Anterior cingulate cortex (tissue), 58 donors: ENCODE measurements around the gene RASGRP3.

Experiments used
- DNase-seq, 58 donors: peaks; one replicate each; lab custom pipeline; 2025; lab: John Stamatoyannopoulos, UW

RASGRP3 gene

DNA sequence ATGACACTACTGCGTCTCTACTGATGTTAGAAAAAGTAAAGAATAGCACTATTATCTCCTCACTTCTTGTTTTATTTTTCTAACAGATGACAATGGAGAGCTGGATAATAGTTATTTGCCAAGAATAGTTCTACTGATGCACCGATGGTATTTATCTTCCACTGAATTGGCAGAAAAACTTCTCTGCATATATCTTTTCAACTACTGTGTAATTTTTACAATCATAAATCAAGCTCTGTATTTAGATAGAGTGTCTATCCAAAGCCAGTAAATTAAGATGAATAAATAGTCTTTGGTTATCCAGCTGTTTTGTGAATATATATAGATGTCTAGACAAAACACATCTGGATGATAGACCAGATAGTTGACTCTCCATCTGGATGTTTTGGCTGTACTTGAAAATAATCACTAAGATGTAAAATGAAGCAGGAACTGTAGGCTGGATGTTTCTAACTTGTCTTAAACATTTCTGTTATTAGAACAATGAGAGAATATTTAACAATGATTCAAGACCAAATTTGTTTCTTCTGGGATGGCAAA, 40.1 kb downstream of the RASGRP3 start:
- DNase-seq, result no peak

DNA sequence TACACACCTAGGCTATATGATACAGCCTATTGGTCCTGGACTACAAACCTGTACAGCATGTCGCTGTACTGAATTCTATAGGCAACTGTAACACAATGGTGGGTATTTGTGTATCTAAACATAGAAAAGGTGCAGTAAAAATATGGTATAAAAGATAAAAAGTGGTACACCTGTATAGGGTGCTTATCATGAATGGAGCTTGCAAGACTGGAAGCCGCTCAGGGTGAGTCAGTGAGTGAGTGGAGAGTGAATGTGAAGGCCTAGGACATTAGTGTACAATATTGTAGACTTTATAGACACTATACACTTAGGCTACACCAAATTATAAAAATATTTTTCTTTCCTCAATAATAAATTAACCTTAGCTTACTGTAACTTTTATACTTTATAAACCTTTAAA, 41.8 kb downstream of the RASGRP3 start:
- no peak for DNase-seq

DNA sequence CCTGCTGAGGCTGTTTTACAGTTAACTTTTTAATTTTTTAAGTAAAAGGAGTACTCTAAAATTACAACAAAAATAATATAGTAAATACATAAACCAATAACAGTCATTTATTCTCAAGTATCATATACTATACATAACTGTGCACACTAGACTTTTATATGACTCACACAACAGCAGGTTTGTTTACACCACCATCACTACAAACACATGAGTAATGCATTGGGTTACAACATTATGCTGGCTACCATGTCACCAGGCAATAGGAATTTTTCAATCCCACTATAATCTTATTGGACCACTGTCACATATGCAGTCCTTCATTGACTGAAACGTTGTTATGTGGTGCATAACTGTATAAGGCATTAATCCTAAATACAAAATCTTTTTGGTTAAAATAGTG, 42.5 kb downstream of the RASGRP3 start:
- no peak for DNase-seq

DNA sequence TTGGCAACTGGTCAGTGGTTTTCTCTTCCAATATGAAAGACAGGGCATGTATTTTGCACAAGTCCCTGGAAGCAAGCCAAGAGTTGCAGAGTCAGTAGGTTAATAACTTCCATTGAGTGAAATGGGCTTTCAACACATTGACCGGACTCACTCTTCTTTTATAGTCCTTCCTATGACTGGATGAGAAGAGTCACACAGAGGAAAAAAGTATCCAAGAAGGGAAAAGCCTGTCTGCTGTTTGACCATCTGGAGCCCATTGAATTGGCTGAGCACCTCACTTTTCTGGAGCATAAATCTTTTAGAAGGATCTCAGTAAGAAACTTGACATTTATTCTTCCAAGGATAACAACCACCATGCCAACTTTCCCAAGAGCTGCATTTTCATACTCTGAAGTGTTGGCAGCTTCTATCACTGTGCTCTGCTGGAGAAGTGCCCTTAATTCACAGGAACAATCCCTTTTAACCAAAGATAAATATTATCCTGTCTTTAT, 45.4 kb downstream of the RASGRP3 start:
- peak in 10 of 58 donors; percentile 7 to 56 (median 17) for DNase-seq

DNA sequence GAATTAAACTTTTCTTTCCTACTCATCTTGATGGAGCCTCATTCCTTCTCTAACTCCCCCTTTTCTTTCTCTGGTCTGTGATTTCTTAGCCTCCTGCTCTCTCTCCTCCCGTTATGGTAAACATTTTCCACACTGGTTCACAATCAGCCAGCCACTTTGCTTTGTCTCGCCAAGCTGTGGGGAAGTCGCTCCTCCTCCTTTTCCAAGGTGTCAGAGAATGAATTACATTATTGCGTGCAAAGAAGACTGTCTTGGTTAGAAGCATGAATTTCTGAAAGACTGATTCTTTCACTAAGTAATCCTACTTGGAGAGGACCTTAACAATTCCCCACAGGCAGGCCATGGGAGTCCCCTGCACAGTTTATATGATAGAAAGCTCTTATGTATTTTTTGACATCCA, 46.1 kb downstream of the RASGRP3 start:
- peak in 1 of 58 donors; percentile 4 for DNase-seq

DNA sequence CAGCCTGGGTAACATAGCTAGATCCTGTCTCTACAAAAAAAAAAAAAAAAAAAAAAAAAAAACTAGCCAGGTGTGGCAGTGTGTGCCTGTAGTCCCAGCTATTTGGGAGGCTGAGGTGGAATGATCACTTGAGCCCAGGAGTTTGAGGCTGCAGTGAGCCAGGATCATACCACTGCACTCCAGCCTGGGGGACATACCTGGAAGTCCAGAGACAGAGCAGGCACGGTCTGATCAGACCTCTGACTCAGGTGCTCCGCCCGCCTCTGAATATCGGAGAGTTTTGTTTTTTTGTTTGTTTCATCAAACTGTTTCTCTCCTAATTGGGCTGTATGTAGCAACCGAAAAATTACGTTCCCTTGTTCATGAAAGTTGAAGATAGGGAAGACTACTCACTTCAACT, 49.2 kb downstream of the RASGRP3 start:
- no peak for DNase-seq

DNA sequence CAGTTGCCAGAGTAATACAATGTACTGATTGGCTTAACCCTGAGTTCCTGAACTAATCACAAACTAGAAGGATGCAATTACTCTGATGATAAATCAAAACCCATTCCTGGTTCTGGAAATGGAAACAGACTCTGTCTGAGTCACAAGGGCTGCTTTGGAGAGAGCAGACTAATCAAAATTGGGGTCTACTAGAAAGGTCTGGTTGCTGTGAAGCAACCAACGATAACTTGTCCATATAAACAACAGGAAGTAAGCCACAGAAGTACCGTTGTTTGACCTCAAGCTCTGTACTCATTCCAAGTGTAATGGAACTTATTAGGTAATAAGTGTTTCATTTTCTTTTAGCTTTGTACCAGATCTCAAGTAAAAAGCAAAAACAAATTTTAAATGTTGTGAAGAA, 49.7 kb downstream of the RASGRP3 start:
- DNase-seq, result no peak

DNA sequence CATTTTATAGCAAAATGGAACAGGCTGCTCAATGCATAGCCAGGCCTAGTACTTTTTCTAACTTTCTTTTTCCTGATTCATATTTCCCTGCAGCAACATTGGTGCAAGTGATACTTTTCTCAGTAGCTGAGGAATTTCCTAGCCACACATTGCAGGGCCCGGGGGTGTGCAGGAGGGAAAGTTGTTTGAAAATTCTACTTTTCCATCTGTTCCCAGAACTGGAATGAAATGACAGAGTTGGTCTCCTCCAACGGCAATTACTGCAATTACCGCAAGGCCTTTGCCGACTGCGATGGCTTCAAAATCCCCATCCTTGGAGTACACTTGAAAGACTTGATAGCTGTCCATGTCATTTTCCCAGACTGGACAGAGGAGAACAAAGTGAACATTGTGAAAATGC, 50.5 kb downstream of the RASGRP3 start:
- no peak for DNase-seq

DNA sequence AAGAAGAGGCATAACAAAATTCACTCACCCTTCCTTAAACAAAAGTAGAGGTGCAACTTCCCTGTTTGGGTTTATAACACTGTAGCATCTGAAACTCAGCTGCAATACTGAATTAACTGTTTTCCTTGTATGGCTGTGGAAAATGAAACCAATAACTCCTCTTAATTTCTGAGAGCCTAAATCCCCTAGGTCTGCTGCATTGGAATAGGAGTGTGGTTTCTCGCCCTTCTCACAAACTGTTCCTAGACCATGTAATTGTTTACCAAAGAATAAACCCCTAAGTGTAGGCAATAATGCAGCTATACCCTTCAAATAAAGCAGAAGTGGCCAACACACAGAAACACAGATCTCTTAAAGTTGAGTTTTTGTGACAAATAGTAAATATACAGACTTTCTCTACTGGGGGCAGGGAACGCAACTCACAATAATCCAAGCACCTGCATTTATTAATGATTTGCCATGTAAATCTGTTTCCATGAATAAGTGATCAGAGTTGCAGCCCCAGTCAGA, 52.0 kb downstream of the RASGRP3 start:
- no peak for DNase-seq

DNA sequence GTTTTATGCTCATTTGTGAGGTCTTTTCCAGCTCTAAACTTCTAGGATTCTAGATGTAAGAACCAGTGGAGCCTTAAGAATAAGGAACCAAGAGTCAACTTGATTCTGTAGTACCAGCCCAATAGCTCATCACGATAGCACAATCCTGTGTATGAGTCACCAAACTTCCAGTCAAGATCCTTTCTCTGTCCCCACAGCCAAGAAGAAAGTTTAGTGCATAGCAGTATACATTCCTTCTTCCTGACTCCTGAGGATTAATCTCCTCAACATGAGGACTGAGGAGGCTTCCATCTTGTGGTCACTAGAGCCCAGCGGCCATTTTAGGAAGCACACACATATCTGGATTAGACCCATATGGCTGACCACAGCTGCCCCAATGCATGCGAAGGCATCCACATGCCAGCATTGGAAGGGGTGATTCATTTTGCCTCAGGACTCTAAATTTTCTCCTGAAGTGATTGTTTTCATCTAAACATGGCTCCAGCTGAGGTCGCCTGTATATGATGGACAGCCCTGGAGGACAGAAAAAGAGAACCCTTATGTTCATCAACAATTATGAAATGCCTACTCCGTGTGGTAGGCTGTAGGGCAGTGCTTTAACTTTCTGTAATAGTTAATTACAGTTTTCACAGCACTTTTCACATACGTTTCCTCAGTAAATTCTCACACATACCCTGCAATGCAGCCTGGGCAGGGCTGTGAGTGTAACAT, 53.5 kb downstream of the RASGRP3 start:
- no peak for DNase-seq

DNA sequence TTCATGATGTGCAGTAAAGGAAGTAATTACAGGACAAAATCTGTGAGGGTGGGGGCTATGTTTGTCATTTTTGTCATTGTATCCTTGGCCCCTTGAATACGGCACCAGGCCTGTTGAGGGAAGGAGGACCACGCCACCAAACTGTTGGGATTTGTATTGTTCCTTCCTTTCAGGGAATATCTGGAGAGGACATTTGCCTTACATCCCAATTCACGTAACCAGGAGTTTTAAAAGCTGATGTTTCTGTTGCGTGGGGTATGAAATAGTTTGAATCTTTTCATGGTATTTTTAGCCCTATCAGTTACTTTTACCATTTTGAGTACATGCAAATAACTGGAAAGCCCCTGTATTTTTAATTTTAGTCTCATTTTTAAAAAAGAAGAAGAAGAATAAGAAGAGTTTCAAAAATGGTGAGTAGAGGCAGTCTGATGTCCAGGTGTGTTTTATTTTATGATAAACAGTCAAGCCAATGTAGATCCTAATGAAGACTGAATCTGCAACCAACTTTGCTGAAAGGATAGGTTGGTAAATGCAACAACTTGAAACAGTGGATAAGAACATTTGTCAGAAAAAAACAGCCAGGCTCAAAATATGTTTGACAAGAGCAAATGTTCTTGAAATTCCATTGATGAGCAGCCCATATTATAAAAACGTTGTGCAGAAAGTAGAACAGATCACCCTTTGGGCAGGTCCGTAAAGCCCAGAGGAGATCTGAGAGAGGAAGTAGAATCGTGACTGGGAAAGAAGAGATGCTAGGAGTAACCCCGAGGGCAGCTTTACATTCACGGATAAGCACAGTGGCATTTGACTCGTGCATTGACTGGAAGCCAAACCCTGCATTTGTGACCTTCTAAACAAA, 54.5 kb downstream of the RASGRP3 start:
- no peak for DNase-seq

DNA sequence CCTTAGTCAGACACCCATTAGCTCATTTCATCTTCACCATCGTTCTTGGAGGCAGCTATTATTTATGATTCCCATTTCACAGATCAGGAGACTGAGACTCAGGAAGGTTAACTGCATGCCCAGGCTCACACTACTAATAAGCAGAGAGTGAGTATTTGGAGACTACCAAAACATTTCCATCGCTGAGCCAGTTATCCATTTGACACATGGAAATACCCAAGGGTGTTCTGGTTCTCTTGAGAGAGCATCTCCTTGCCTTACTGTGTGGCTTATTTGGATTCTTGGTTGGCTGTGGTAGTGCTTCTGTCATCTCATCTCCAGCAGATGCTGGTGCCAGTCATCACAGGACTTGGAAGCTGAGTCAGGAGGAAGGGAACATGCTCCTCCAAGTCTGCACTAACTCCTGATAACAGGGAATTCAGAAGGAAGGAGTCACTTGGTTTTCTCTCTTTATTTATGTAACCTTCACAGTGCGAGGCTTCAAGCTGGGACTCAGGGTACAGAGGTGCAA, 55.2 kb downstream of the RASGRP3 start:
- no peak for DNase-seq

DNA sequence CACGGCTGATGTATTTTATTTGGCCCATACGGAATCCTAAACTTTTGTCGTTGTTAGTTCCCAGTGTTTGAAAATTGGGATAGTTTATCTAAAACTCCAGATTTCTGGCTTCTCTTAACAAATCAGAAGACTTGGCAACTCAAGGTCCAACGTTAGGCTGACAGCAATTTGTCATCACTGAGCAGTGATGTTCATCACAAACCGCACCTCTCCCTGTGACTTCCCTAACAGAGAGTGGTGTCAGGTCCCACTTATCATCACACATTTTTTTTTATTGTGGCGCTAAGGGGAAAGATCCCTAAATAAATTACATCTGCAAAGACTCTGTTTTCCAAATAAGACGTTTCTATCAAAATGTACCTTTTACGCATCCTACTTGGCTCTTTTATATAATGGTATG, 55.7 kb downstream of the RASGRP3 start:
- no peak for DNase-seq

DNA sequence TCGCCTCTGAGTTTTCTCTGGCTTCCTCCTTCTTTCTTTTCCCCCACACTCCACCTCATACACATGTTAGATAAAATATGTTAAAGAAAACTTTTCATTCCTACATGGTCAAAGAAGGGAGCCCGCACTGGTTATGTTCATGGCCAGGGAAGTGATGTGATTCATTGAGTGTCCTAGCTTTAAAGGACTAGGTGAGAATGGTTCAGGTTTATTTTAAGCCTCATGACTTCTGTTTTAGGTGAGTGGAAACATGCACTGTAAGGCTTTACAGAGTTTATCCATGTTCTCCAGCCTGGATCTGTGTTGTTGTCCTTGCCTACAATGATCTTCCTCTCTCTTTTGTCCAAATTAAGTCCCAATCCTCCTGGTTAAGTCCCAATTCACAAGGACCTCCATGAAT, 56.5 kb downstream of the RASGRP3 start:
- DNase-seq, result no peak

DNA sequence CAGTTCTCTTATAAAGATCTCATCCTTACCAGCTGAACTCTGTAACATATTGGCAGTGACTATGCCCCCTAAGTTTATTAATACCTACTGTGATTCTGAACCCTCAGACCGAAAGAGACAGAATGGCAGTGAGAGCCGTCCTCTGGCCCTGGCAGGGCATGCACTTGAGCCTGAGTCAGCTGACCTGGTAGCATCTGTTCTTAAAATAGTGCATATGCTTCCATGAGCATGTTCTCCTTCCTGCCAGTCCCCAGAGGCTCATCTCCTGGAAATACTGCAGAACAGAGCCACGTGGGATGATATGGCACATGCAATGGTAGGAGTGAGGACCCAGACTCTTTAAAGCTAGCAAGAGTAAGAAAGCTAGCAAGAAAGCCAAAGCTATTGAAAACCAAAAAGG, 59.0 kb downstream of the RASGRP3 start:
- no peak for DNase-seq

DNA sequence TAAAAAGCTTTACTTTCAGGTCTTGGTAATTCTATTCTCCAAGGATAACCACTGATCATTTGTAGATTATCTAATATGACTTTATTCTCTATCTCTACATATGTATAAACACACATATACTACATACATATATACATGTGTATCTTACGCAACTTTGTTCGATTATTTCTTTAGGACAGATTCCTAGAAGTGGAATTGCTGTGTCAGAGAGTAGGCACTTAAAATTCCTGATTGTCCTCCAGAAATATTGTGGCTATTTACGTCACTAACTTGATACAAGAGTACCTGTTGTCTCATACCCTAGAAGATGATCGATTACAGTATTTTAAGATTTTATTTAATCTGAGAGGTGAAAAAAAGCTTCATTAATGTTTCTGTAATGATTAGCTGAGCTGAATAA, 64.8 kb downstream of the RASGRP3 start:
- DNase-seq, result no peak

DNA sequence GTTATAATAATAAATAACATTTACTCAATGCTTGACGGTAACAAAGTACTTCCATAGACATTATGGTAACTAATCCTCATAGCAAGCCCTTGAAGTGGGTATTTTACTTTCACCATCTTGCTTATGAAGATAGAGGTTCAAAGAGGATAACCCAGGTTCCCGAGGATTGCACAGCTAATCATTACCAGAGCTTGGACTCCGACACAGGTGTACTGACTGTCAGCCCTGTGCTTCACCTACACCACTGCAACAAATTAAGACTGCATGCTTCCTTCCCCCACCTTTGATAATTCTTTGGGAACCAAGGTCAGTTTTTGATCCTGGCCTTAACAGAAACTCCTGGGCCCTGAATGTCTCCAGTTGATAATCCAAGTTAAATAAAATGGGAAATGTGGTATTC, 73.8 kb downstream of the RASGRP3 start:
- no peak for DNase-seq

DNA sequence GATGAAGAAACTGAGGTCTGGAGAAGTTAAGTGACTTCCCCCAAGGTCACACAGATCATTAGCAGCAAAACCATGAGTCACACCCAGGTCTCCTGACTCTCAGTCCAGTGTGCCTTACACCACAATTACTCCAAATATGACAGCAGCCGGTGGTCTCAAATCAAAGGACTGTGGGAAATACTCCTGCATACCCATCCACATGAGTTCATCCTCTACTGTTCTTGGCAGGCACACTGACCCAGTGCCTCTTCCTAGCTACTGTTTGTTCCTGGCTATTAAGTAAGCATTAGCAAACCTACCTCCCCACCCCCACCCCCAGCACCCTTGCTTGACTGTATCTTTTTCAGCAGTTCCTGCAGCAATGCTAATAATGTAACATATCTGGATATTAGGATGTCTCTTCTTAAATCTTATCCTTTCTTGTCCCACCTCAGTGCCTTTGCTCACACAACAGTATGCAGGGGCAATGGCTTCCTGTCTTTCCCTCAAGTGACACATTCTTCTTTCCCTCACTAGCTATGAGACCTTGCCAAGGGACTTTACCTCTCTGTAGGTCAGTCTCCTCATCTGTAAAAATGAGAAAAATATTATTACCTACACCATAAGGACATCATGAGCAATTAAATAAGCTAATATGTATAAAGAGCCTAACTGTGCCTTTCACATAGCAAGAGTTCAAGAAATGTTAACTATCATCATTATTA, 76.5 kb downstream of the RASGRP3 start:
- DNase-seq, result no peak

DNA sequence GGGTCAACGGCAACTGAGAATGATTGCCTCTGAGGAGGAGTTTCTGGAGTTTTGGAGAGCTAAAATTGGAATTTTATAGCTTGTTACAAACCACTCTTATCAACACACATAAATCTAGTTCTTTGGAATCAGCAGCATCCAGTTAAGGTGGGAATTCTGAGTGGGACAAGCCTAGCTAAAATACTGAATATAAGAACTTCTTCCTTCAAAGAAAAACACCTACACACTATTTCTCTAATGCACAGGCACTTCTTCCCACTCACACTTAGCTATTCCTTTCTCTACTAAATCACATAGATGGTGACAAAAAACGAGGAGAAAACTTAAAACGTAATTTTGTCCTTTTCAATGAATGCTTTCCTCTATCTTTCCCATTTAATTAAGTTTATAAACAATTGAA, 79.2 kb downstream of the RASGRP3 start:
- no peak for DNase-seq

DNA sequence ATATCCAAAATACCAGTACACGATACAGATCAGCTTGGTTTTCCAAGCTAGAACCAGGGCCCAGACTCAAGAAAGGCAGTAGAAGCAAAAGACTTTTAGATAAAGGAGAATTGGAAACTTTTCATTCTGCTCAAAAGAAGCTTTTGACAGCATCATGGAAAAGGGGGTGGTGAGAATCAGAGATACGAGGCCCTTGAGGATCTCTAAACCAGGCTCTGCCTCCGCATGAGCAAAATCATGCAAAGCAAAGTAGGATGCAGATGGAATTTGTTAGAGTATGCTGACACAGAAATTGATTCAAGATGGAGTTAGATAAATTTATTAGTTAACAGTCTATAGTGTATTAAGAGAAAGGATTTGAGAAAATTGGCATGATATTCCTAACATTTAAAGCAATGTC, 82.9 kb downstream of the RASGRP3 start:
- DNase-seq, result no peak

DNA sequence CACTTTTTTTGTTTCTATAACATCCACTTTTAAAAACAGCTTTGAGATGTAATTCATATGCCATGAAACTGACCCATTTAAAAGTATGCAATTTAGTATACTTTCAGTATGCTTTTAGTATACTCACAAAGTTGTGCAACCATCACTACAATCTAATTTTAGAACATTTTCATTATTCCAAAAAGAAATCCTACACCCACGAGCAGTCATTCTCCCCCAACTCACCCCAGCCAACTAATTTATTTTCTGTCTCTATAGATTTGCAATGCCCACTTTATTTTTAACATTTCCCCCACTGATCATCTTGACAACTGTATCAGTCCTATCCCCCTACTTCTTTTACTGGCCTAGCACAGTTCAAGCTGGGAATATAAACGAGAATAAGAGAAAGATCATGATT, 83.6 kb downstream of the RASGRP3 start:
- DNase-seq, result no peak
